ENCODE results near the gene GUCY2F.

The GUCY2F gene

DNA sequence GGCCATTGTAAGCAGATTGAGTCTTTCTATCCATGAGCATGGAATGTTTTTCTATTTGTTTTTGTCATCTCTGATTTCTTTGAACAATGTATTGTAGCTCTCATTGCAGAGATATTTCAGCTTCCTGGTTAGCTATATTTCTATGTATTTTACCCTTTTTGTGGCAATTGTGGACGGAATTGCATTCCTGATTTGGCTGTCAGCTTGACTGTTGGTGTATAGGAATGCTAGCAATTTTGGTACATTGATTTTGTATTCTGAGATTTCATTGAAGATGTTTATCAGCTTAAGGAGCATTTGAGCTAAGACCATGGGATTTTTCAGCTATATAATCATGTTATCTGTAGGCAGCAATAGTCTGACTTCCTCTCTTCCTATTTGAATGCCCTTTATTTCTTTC is 154.6 kb downstream of the GUCY2F start:
- no peak overlapping the region for H3K4me3 ChIP-seq (ENCODE audit: low read length)
- TF ChIP-seq CTCF (conservative IDR thresholded peaks at IDR 0.05; ENCODE audit: low read length), result no peak
- peak; percentile 16 for DNase-seq (ENCODE audit: low read depth)
